HG02642 (cell line): ENCODE measurements around the gene SLC39A10.
"Not testable (repeated sequence)": the region's sequence is repeated elsewhere in the genome, so short reads cannot be mapped to it uniquely, and the experiment has no call there.

Source experiments
- ATAC-seq: cut with Tn5 transposase; IDR thresholded peaks from one replicate; pipeline ENCODE4 v1.9.1; 2021; ENCODE audit warnings: mild to moderate bottlenecking; ENCODE audit not compliant: unreplicated experiment, poor library complexity

Gene SLC39A10

DNA sequence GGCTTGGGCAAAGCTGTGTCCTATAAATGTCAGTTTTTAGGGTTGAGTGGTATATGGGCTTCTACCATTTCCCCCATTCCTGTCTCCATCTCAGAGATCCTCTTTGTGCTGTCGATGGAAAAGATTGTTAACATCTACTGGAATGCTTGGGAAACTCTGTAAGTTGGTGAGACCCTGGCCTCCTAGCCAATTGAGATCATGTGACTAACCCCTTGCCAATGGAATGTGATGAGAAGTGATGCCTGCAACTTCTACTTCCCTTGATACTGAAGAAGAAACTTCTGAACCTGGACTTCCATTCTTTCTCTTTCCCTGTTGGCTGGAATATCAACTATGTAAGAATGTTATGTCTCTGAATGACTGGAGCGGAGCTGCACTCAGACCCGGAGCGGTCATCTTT lies 14.5 kb downstream of the SLC39A10 start:
- ATAC-seq = no peak

DNA sequence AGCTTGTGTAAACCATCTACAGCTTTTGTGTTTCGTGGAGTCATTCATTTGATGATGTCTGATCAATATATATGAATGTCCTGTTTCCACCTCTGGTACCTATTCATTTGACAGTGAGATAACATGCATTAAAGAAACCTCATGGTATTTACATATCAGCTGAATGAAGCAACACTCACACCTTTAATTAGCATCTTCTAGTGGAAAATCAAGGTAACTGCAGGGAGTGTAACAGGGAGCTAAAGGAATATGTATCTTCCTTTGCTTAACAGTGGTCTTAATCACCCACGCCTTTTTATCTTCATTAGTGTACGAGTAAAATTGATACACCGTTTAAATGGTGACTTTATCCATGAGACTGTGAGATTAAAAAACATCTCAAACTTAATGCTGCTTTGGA lies 15.6 kb downstream of the SLC39A10 start:
- no peak for ATAC-seq

DNA sequence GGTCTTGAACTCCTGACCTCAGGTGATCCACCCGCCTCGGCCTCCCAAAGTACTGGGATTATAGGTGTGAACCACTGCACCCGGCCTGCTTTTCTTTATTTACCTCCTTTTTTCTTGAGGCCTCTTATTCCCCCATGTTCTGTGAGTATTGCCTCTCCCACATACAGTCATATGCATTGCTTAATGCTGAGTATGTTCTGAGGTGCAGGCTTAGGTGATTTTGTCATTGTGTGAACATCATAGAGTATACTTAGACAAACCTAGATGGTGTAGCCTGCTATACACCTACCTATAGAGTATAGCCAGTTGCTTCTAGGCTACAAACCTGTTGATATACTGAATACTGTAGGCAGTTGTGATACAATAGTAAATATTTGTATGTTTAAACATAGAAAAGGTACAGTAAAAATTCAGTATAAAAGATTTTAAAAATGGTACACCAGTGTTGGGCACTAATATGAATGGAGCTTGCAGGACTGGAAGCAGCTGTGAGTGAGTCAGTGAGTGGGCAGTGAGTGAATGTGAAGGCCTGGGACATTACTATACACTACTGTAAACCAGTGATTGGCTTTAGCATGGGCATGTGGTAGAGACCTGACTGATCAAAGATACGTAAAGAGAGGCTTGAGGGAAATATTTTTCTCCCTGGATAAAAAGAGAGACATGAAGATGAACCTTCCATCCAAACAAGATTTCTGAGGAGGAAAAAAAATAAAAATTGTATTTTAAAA lies 17.6 kb downstream of the SLC39A10 start:
- ATAC-seq = no peak

DNA sequence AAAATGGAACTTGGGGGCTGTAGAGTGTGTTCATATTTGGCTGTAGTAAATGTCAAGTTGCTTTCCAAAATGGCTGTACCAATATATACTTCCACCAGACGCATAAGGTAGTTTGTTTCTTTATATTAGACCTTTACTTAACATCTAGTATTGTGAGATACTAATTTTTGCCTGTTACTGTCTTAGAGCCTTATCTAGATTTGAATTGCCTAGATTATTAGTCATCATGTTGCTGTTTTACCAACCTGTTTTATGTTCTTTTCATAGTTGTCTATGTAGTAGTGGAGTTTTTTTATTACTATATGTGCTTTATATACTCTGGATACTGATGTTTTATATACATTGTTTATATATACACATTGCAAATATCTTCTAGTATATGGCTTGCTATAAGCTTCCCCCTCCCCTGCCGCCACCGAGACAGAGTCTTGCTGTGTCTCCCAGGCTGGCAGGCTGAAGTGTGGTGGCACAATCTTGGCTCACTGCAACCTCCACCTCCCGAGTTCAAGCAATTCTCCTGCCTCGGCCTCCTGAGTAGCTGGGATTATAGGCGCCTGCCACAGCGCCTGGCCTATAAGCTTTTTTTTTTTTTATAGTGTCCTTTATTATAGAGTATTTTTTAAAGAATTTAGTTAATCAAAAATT lies 18.9 kb downstream of the SLC39A10 start:
- ATAC-seq = no peak

DNA sequence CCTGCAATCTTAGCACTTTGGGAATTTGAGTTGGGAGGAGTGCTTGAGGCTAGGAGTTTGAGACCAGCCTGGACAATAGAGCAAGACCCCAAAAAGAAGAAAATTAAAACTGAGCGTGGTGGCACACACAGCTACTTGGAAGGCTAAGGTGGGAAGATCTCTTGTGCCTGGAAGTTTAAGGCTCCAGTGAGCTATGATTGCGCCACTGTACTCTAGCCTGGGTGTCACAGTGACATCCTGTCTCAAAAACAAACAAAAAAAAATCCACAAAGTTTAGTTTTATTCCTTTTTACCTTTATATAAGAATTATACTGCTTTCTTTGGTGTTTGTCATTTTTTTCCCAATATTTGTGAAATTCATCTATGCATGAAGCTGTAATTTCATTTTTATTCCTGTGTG lies 20.3 kb downstream of the SLC39A10 start:
- no peak for ATAC-seq

DNA sequence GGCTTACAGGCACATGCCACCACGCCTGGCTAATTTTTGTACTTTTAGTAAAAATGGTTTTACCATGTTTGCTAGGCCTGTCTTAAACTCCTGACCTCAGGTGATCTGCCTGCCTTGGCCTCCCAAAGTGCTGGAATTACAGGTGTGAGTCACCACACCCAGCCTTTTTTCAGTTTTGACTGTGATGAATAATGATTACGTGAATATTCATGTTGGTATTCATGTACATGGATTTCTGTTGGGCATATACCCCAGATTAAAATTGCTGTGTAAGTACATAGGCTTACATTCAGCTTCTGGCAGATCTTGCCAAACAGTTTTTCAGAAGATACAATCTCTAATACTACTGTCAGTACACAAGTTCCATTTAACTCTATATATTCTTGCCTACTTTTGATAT lies 20.9 kb downstream of the SLC39A10 start:
- ATAC-seq = no peak

DNA sequence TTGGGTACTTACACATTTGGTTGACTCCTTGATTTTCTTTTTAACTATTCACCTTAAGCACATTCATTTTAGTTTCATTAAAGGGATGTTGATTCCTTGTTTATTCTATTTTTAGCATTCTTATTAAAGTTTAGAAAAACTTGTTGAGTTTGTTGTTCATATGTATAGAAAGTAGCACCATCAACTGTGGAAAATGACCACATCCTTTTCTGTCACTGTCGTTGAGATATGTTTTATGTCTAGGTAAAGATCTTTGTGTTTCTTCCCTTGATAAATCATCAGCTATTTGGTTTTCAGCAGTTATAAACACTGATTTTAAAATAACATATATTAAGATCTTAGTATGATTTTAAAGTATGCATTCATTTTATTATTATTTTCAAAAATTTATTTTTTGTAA lies 25.1 kb downstream of the SLC39A10 start:
- ATAC-seq = no peak

DNA sequence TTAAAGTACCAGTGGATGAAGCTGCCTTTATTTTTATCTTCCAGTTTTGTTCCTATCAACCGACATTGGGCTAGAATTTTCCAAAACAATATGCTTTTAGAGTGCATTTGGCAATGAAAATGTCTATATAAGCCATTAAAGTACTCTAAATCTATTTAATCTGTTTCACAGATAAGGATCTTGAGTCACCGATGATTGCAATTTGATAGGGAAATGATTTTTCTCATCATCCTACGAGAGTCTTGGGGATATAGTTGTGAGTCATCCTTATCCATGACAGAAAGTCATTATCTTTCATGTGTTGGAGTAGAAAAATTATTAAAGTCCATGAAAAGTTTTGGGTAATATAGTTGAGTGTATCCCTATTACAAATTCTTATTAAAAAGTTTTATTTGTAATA lies 26.1 kb downstream of the SLC39A10 start:
- ATAC-seq = no peak

DNA sequence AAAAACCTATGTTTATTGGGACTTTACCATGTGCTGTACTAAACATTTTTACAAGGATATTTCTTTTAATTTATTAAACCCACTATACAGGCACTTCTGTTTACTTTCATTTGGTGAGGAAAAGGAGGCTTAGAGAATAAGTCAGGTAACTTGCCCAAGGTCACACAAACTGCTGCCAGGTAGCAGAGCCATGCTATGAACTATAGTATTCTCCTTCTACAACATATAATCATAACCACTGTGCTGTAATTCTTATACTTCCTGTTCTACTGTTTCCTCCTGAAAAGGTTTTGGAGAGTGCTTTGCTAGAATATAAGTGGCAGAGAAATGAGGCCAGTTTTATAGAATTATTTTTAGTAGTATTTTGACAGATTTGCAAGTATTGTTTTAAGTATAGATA lies 29.5 kb downstream of the SLC39A10 start:
- no peak for ATAC-seq

DNA sequence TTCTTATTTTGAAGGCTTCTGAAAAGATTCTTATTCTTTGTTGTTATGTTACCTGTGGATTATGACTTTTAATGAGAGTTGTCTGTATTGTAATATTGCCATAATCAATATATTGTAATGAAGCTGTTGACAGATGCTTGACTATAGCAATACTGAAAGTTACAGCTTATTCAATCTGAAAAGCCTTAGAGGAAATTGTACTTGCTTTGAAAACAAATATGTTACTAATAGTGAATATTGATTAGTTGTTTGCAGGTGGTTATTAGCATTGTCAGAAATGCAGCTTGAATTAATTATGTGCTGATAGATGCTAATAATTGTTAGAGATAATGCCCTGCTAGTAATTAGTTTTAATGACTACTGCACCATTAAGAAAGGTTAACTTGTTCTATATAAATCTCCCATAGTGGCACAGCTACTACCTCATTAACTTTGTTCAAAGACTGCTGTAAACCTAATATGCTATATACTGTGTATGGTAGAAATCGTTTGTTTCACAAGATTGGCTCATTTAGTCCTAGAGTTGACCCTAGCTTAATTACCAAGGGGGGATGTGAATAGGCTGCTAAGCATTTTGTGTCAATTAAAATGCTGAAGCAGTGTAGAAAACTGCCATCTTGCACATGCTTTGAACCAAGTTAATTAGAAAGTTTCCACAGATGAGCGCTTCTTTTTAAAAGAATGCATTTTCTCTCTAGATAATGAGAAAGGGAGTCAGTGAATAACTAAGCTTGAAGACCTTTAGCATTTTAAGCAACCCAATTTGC lies 30.5 kb downstream of the SLC39A10 start:
- no peak for ATAC-seq

DNA sequence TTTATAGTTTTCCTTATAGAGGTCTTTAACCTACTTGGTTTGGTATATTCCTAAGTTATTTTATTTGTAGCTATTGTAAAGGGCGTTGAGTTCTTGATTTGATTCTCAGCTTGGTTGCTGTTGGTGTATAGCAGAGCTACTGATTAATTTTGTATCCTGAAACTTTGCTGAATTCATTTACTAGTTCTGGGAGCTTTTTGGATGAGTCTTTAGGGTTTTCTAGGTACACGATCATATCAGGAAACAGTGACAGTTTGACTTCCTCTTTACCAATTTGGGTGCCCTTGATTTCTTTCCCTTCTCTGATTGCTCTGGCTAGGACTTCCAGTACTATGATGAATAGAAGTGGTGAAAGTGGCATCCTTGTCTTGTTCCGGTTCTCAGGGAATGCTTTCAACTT lies 35.5 kb downstream of the SLC39A10 start:
- ATAC-seq = not testable (repeated sequence)

DNA sequence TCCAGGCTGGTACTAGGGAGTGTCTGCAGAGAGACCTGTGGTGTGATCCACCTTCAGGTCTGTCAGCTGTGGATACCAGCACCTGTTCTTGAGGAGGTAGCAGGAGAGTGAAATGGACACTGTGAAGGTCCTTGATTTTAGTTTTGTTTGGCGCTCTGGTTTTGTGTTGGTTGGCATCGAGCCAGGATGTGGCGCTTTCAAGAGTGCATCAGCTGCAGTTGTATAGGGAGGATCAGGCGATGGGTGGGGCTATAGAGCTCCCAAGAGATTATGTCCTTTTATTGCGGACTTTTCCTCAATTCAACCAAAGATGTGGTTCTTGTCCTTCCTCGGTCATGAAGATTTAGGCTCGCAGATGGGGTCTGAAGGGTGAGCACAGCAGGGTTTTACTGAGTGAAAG lies 37.5 kb downstream of the SLC39A10 start:
- no peak for ATAC-seq

DNA sequence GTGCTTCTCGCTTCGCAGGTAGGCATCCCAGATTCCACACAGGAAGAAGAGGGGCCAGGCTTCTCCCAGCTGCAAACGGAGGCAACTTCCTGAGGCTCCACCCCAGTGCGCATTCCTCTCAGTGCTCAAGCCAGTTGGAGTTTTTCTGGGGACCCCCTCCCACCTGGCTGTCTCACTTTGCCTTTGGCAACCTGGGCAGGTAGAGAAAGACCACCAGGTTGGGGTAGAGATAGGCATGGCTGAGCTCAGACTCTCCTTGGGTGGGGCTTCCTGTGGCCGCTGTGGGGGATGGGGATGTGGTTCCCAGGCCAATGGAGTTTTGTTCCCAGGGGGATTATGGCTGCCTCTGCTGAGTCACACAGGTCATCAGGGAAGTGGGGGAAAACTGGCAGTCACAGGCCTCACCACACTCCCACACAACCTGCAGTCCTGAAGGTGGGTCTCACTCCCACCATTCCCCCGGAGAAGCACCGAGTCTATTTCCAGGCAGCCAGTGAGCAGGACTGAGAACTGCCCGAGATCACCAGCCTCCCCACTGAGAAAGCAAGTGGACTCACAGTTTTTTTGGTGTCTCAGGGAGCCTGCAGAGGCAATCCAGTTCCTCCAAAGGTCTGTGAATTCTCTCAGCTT lies 38.1 kb downstream of the SLC39A10 start:
- no peak for ATAC-seq

DNA sequence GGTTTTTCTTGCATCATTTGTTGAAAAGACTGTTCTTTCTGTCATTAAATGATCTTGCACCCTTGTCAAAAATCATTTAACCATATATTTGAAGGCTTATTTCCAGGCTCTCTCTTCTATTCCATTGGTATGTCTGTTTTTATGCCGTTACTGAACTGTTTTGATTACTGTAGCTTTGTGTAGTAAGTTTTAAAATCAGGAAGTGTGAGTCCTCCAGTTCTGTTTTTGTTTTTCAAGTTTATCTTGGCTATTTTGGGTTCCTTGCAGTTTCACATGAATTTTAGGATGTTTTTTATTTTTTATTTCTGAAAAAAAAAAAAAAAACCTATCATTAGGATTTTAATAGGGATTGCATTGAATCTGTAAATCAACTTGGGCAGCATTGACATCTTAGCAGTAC lies 39.0 kb downstream of the SLC39A10 start:
- no peak for ATAC-seq

DNA sequence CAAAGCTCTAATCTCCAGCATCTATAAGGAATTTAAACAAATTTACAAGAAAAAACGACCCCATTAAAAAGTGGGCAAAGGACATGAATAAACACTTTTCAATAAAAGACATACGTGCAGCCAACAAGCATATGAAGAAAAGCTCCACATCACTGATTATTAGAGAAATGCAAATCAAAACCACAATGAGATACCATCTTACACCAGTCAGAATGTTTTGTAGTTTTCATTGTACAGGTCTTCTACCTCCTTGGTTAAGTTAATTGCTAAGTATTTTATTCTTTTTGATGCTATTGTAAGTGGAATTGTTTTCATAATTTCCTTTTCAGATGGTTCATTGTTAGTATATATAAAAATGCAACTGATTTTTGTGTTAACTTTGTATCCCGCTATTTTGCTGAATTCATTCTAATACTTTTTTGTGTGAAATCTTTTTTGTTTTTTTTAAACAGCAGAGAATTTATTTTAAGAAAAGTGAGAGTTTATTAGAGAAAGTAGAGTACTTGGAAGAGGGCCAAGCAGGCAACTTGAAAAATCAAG lies 40.7 kb downstream of the SLC39A10 start:
- no peak for ATAC-seq

DNA sequence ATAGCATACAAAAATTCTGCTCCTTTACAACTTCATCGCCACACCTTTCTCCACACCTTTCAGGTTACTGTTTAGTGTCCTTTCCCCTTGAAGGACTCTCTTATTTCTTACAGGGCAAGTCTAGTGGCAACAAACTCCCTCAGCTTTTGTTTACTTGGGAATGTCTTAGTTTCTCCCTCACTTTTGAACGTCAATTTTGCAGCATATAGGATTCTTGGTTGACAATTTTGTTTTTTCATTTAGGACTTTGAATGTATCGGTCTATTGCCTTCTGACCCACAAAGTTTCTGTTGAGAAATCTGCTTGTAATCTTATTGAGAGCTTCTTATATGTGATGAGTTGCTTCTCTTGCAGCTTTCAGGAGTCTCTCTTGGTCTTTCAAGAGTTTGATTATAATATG lies 43.5 kb downstream of the SLC39A10 start:
- ATAC-seq = no peak

DNA sequence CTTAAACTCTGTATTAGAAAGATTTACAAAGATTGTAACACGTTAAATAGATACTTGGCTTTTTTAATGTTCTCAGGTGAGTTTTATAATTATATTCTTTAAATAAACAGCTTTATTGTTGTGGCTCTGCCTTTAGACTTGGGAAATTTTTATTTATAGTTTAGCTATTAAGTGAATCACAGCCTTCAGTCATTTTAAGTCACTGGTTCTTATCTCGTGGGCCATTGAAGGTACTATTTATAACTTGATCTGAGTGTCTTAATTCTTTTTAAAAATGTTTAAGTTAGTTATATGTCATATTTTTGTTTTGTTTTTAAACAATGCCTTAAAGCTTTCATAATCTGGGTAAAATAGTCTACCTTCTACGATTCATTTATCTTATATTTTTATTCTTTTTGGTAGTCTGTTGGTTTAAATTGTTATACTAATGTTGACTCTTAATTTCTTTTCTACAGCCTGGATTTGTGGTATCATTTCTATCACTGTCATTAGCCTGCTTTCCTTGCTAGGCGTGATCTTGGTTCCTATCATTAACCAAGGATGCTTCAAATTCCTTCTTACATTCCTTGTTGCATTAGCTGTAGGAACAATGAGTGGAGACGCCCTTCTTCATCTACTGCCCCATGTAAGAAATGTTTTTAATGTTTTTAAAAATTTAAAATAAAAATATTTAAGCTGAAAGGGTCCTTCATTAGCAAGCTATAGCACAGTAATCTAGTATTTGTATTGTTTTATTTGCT lies 49.3 kb downstream of the SLC39A10 start:
- ATAC-seq = no peak

DNA sequence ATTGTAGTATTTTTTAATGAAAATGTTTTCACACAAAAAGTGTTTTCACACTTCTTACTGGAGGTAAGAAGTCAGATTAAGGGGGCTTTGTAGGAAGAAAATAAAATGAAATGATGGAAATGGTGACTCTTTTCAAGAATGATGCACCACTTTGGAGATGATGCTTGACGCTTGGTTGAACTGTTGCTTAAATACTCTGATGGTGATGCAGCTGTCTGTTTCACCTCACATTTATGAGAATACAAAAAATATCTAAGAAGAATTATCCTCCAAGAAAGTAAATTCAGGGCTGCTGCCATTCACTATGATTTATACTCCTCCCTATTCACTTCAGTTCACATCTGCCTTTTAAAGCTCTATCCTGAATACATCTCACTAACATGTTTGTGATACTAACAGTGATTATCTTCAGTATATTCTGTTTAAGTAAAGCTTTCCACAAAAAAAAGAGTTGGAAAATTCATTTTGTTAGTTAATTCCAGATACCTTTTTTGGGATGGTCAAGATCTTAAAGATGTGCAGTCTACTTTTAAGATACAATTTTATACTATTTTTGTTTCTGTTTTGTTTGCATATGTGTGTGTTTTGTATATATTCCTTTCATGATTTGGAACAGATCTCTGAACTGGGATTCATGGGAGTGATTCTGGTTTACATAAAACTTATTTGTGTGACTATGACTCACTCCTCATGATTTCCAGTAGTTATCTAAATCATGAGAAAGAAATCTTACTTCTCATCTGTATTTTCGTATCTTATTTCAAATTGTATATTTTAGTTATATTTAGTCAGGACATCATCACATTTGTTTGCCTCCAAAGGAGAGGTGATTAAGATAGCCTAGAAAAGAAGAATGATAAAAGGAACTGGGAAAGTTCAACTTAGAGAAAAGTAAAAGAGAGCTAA lies 53.1 kb downstream of the SLC39A10 start:
- no peak for ATAC-seq

DNA sequence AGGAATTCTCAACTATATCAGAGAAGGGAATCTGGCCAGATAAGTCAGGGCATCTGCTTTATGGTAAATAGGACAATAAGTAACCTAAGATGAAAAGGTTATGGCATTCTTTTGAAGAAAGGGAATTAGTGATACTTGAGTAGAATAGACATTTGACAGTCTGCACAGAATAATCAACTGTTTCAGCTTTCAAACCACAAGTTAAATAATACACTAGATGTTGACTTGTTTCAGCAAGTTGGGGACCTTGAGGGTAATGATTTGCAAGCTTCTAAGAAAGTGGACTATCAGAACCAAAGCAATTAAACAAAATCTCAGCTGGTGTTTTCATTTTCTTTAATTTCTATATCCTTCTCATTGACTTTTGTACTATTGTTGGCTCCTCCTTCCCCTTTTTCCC lies 54.5 kb downstream of the SLC39A10 start:
- peak; percentile 65 for ATAC-seq
